Inflammatory macrophage treated with lipopolysaccharide for 4 hours (primary cell): Measurements from ENCODE around the gene ZNF93.
"Not testable (repeated sequence)": the region's sequence is repeated elsewhere in the genome, so short reads cannot be mapped to it uniquely, and the experiment has no call there.

ENCODE experiments used
- DNase-seq: peaks from one replicate; pipeline ENCODE4 v3.0.0-alpha.2; 2020

Gene ZNF93

GRCh38 chr19:19938449-19938848 is 37.7 kb downstream of the ZNF93 start:
- DNase-seq, result no peak

DNA sequence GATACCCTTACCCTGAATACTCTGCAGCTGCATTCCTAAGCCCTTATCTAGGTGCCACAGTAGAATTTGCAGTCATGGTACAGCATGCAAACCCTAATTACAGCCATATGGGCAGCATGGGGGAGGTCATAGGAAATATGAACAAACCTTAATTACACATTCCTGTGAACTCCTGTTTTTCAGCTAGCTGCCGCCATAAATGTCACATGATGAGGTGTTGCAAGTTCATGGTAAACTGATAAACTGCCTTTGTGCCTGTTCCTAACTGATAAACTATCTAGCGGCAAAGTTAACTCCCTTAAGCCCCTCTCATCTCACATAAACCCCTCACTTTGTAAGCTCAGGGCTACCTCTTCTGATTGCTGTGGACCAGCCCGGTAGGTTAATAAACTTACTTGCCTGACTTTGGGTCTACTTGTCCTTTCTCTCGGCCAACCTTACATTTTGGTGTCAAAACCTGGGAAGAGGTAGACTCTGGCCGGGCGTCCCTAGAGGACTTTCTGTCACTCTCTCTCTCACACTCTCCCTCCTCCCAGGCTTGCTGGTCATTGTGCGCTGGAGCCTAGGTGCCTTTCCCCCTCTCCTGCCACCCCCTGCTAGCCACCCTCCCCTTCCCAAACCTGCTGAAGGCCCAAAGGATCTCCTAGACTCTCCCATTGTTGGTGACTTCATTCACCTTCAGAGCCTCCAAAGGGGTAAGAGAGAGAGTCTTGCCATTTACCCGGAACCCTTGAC is 43.3 kb downstream of the ZNF93 start:
- DNase-seq, result no peak

DNA sequence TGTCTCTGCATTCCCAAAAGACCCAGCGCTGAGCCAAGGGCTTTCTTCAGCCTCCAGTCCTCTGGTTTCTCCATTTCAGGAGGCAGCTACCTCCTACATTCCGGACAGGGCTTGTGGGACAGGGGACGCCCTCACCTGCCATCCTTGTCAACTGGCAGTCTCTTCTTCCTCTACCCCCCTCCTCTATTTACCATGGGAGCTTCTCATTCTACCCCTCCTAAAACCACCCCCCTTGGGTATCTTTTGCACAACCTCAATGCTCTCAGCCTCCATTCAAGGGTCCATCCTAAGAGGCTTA is 43.8 kb downstream of the ZNF93 start:
- DNase-seq, result no peak

DNA sequence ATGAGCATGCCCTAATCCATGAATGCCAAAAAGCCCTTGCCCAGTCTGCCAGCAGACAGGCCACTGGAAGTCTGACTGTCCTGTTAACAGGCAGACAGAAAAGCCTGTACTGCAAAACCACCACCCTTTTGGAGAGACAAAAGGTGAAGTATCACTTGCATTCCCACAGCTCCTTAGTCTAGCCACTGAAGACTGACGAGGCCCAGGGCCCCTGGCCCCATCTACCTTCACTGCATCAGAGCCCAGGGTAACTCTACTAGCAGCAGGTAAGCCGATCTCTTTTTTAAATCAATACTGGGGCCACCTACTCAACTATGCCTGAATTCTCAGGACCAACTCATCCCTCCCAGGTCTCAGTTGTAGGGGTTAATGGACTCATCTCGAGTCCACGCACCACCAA is 45.5 kb downstream of the ZNF93 start:
- DNase-seq, result no peak

- no peak for DNase-seq
These were observed 48.1 kb downstream of the ZNF93 start for GRCh38 chr19:19948800-19949199.

DNA sequence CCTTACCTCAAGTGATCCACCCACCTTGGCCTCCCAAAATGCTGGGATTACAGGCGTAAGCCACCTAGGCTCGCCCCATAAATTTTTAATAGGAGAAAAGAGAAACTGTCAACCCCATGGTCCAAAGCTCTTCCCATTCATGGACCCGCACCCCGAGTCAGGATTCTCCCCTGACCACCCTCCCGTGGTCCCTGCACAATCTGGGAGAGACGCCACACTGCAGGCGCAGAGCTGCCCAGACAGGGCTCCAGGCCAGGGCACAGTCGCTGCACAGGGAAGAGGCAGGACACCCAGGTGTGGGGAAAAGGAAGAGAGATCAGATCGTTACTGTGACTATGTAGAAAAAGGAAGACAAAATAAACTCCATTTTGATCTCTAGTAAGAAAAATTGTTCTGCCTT is 54.5 kb downstream of the ZNF93 start:
- no peak for DNase-seq

DNA sequence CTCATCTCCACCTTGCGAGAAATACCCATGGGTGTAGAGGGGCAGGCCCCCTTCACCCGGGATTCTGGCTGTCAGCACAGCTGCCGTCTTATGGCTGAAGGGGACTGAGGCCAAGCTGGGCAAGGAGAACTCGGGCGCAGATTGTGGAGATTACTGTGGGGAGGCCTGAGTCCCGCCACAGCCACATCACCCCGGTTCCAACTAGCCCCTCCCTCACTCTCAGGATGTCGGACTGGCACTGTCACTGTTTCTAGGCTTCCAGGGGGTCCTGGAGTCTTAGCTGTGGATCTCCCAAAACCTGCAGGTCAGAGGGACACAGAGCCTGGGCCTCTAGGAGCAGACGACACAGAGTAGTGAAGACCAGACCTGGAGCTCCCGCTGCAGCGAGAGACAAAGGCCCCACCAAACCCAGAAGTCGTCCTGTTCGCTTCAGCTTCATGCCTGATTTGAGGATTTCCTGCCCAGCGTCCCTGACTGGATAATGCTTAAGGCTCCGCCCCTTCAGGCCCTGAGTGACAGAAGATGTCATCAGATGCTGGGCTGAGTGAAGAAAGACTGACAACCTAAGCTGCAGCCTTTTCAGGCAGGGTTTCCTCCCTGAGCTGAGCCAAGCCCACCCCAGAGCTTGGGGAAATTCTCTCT is 55.8 kb downstream of the ZNF93 start:
- DNase-seq, result no peak

DNA sequence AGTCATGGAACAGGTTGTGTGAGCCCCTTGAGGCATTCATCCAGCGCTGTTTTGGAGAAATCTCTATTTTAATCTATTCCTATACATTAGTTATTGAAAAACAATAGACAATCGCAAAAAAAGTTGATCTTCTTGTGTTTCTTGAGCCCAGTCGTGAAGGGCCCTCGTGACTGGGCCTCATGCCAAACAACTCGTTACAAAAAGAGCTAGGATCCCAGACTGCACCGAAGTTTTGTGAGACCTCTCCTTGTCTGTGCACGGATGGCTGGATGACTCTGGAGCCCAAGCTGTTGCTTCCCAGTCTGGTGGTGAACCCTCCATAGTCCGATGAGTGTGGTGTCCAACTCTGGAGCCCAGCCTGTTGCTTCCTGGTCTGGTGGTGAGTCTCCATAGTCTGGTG is 57.0 kb downstream of the ZNF93 start:
- DNase-seq, result not testable (repeated sequence)

DNA sequence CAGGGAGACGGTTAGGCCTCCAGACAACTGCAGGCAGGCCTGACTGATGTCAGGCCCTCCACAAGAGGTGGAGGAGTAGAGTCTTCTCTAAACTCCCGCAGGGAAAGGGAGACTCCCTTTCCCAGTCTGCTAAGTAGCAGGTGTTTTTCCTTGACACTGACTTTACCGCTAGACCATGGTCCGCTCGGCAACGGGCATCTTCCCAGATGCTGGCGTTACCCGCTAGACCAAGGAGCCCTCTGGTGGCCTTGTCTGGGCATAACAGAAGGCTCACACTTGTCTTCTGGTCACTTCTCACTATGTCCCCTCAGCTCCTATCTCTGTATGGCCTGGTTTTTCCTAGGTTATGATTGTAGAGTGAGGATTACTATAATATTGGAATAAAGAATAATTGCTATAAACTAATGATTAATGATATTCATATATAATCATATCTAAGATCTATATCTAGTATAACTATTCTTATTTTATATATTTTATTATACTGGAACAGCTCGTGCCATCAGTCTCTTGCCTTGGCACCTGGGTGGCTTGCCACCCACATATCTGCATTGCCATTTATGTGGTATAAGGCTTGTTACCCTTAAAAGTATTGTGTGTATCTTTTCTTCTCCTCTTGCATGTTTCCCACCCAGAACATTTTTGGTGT is 58.5 kb downstream of the ZNF93 start:
- DNase-seq, result peak; percentile 42

DNA sequence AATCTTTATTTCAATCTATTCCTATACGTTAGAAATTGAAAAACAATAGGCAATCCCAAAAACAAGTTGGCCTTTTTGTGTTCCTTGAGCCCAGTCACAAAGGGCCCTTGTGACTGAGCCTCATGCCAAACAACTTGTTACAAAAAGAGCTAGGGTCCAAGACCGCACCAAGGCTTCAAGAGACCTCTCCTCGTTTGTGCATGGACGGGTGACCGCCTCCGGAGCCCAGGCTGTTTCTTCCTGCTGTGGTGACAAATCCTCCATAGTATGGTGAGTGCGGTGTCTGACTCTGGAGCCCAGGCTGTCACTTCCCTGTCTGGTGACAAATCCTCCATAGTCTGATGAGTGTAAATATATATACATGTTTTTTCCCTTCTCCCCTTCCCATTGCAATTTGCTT is 63.7 kb downstream of the ZNF93 start:
- DNase-seq, result no peak

DNA sequence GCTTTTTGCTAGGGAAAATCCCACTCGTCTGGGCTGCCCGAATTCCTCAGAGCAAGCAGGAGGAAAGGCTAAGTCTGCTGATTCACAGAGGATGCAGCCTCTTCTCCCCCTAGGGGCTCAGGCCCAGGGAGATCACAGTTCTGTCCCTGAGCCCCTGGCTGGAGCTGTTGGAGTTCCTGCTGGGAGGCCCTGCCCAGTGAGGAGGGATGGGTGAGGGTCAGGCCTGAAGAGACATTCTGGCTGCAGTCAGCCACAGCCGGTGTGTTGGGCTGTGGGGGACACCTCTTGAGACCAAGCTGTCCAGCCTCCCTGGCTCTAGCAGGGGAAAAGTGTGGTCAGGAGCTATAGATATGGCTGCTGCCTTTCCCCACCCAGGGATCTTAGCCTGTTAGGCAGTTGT is 65.4 kb downstream of the ZNF93 start:
- DNase-seq, result not testable (repeated sequence)

DNA sequence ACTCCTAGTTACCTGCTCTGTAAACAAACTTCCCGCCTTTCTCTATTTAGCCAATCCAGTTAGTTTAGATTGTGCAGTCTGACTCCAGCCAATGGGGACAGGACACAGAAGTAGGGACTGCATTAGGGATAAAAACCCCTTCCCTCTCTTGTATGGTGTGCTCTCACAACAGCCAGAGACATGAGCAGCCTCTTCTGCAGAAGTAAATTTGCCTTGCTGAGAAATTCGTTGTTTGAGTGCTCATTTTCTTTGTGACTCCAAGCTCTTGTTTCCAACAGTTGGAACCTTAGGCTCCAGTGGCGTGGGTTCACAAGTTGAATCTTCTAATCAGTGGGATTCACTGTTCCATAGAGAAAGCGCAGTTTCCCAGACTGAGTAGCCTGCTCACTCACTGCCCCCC is 66.1 kb downstream of the ZNF93 start:
- DNase-seq, result no peak
